Liver (tissue), 9 donors: ENCODE results near the gene NUDT5. TPM values are rescaled to one million over a fixed set of nuclear protein-coding genes. Genes with fewer than 3 reads are reported as not detected.

Source experiments
- DNase-seq: peaks from one replicate; pipeline ENCODE4 v3.0.0-alpha.2; 2017; ENCODE audit warnings: low spot score
- H3K27ac ChIP-seq, 2 donors: one replicate each; pipeline ENCODE4 v1.7.0; 2013; ENCODE audit warnings: inconsistent platforms in 2 of 2, low read length in 2 of 2, control low read depth in 1 of 2, low read depth in 1 of 2, mild to moderate bottlenecking in 1 of 2
- H3K27me3 ChIP-seq, 4 donors: one replicate each; pipeline versions ENCODE4 v1.6.1 to v1.7.0; 2013; ENCODE audit warnings: low read length in 3 of 4, inconsistent platforms in 1 of 4, mild to moderate bottlenecking in 1 of 4, moderate library complexity in 1 of 4; ENCODE audit not compliant: control insufficient read depth in 4 of 4, insufficient read depth in 4 of 4
- H3K36me3 ChIP-seq, 4 donors: one replicate each; pipeline versions ENCODE4 v1.6.1 to v1.7.0; 2013; ENCODE audit warnings: low read length in 3 of 4, mild to moderate bottlenecking in 3 of 4, low read depth in 1 of 4, moderate library complexity in 1 of 4; ENCODE audit not compliant: control insufficient read depth in 4 of 4, insufficient read depth in 3 of 4
- H3K4me1 ChIP-seq, 4 donors: one replicate each; pipeline versions ENCODE4 v1.6.1 to v1.7.0; 2013; ENCODE audit warnings: low read length in 3 of 4, mild to moderate bottlenecking in 3 of 4, moderate library complexity in 1 of 4; ENCODE audit not compliant: control insufficient read depth in 4 of 4, insufficient read depth in 4 of 4
- H3K4me3 ChIP-seq, 3 donors: one replicate each; pipeline versions ENCODE4 v1.6.1 to v1.7.0; 2013; ENCODE audit warnings: low read length in 3 of 3, control low read depth in 1 of 3, low read depth in 1 of 3, mild to moderate bottlenecking in 1 of 3
- H3K9ac ChIP-seq, 2 donors: one replicate each; pipeline ENCODE4 v1.7.0; 2013; ENCODE audit warnings: low read length in 2 of 2, mild to moderate bottlenecking in 2 of 2, moderate library complexity in 2 of 2, control low read depth in 1 of 2, low read depth in 1 of 2
- H3K9me3 ChIP-seq, 4 donors: one replicate each; pipeline versions ENCODE4 v1.6.1 to v1.7.0; 2013; ENCODE audit warnings: low read length in 3 of 4; ENCODE audit not compliant: control insufficient read depth in 4 of 4
- ATF3 ChIP-seq: IDR thresholded peaks from 2 replicates; pipeline ENCODE4 v1.6.1; 2016; ENCODE audit warnings: antibody characterized with exemption
- EGR1 ChIP-seq, 2 donors: IDR thresholded peaks; 2 replicates each; pipeline ENCODE4 v1.6.1; 2016 to 2018; ENCODE audit warnings: antibody characterized with exemption in 2 of 2, low read depth in 2 of 2
- FOXA1 ChIP-seq: IDR thresholded peaks from 2 replicates; pipeline ENCODE4 v1.6.1; 2016; ENCODE audit warnings: antibody characterized with exemption
- GABPA ChIP-seq, 2 donors: IDR thresholded peaks in 1 of 2; conservative IDR thresholded peaks in 1 of 2; 2 replicates each; pipeline ENCODE4 v1.6.1; 2016; ENCODE audit warnings: antibody characterized with exemption in 2 of 2, mild to moderate bottlenecking in 1 of 2, moderate library complexity in 1 of 2
- HNF4G ChIP-seq: IDR thresholded peaks from 2 replicates; pipeline ENCODE4 v1.6.1; 2016; ENCODE audit warnings: antibody characterized with exemption
- JUND ChIP-seq, 2 donors: IDR thresholded peaks; 2 replicates each; pipeline ENCODE4 v1.6.1; 2016; ENCODE audit warnings: antibody characterized with exemption in 2 of 2
- MAX ChIP-seq: IDR thresholded peaks from 2 replicates; pipeline ENCODE4 v1.6.1; 2016; ENCODE audit warnings: antibody characterized with exemption
- NR2F2 ChIP-seq: IDR thresholded peaks from 2 replicates; pipeline ENCODE4 v1.6.1; 2016; ENCODE audit warnings: antibody characterized with exemption
- RAD21 ChIP-seq, 2 donors: IDR thresholded peaks; 2 replicates each; pipeline ENCODE4 v1.6.1; 2016; ENCODE audit warnings: antibody characterized with exemption in 2 of 2, mild to moderate bottlenecking in 2 of 2
- REST ChIP-seq: IDR thresholded peaks from 2 replicates; pipeline ENCODE4 v1.6.1; 2016; ENCODE audit warnings: antibody characterized with exemption, mild to moderate bottlenecking
- RXRA ChIP-seq, 2 donors: IDR thresholded peaks; 2 replicates each; pipeline ENCODE4 v1.6.1; 2017 to 2018; ENCODE audit warnings: antibody characterized with exemption in 2 of 2, mild to moderate bottlenecking in 1 of 2
- TAF1 ChIP-seq: conservative IDR thresholded peaks from 2 replicates; pipeline ENCODE4 v1.6.1; 2016; ENCODE audit warnings: antibody characterized with exemption, mild to moderate bottlenecking
- YY1 ChIP-seq: IDR thresholded peaks from 2 replicates; pipeline ENCODE4 v1.6.1; 2016; ENCODE audit warnings: antibody characterized with exemption, mild to moderate bottlenecking
- ZBTB33 ChIP-seq: IDR thresholded peaks from 2 replicates; pipeline ENCODE4 v1.6.1; 2016; ENCODE audit warnings: antibody characterized with exemption
- WGBS: extraction: QIAGEN DNeasy Blood & Tissue Kit; methylation state at CpG from one replicate; pipeline ENCODE4 v1.1.7; 2013; 5-methylcytosine and 5-hydroxymethylcytosine counted together
- polyA plus RNA-seq, 2 donors: library from polyadenylated mRNA; stranded (reverse) in 1 of 2; unstranded in 1 of 2; fragments of 200-250 nt in 1 of 2; fragments of >200 nt in 1 of 2; fragmentation: Nextera tagmentation in 1 of 2; extraction: Ambion mirVana in 1 of 2; gene quantifications; one replicate each; pipeline versions ENCODE4 v1.2.1 to v1.2.3, GENCODE V29; 2013 to 2015
- total RNA-seq, 2 donors: library from RNA; depleted of rRNA; stranded (reverse); fragments of >200 nt; gene quantifications; one replicate each; pipeline ENCODE4 v1.2.3, GENCODE V29; 2014
- donor health status: healthy.
- donor health status: healthy.
- donor health status: healthy.
- donor health status: healthy.
- donor health status: healthy.

NUDT5 gene
- total and polyA plus RNA-seq, 4 donors, result 21.9 to 115 (median 49.3) TPM

- TF ChIP-seq REST (no peak), JUND (IDR thresholded peaks at IDR 0.05) (no peak), NR2F2 (no peak), GABPA (IDR thresholded peaks at IDR 0.05 in 1 of 2, conservative IDR thresholded peaks at IDR 0.05 in 1 of 2) (no peak), TAF1 (no peak), FOXA1 (no peak), MAX (no peak), EGR1 (IDR thresholded peaks at IDR 0.05; ENCODE audit: low read depth in 2 of 2) (no peak), RXRA (IDR thresholded peaks at IDR 0.05) (no peak)
These were observed 18.4 kb upstream of the NUDT5 start (continued) for GRCh38 chr10:12214093-12214492.

GRCh38 chr10:12213621-12214020, 17.9 kb upstream of the NUDT5 start:
- peaks cover 12 to 33% (median 30%) of the 10 kb centered on the region in 4 donors for H3K36me3 ChIP-seq
- TF ChIP-seq TAF1 (no peak), HNF4G (no peak), RXRA (IDR thresholded peaks at IDR 0.05) (no peak), ZBTB33 (no peak), REST (no peak), FOXA1 (no peak), ATF3 (no peak), GABPA (IDR thresholded peaks at IDR 0.05 in 1 of 2, conservative IDR thresholded peaks at IDR 0.05 in 1 of 2) (no peak), MAX (no peak), EGR1 (IDR thresholded peaks at IDR 0.05; ENCODE audit: low read depth in 2 of 2) (no peak), NR2F2 (no peak), RAD21 (IDR thresholded peaks at IDR 0.05) (no peak), JUND (IDR thresholded peaks at IDR 0.05) (no peak), YY1 (no peak)

More at GRCh38 chr10:12213621-12214020, 17.9 kb upstream of the NUDT5 start:
- WGBS, result 72% methylated on average over 3 of the region's 3 CpGs
- Histone ChIP-seq H3K27me3 (no peaks in the 10 kb centered on the region), H3K4me1 (no peaks in the 10 kb centered on the region), H3K4me3 (no peak overlapping the region), H3K9ac (no peak overlapping the region), H3K27ac (no peak overlapping the region), H3K9me3 (no peaks in the 10 kb centered on the region)
- DNase-seq, result no peak
